Effector CD4-positive, alpha-beta T cell (primary cell): ENCODE data around the gene AADACL3. TPM values are rescaled to one million over a fixed set of nuclear protein-coding genes. Genes with fewer than 3 reads are reported as not detected.
"Not testable (repeated sequence)": the region's sequence is repeated elsewhere in the genome, so short reads cannot be mapped to it uniquely, and the experiment has no call there.

Experiments used
- DNase-seq: peaks from one replicate; pipeline ENCODE4 v3.0.0-alpha.2; 2020
- total RNA-seq: gene quantifications from one replicate; lab custom pipeline; 2026; lab: John Stamatoyannopoulos, UW

AADACL3 gene
- total RNA-seq: not detected

DNA sequence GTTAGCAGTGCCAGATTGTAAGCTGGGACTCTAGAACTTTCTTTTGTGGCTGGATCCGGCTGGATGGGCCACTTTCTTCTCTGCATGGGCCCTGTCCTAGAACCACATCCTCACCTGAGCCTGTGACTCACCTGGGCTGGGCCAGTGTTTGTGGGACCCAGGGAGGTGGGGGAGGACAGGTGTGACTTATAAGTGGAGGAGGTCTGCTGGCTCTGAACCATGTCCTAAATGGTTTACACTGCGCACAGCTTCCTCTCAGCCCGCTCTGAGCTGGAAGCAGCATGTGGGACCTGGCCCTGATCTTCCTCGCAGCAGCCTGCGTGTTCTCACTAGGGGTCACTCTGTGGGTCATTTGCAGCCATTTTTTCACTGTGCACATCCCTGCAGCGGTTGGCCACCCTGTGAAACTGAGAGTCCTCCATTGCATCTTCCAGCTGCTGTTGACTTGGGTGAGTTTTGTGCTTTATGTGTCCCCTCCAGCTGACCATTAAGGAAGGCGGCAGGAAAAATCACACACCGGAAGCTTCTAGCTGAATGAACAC, at the start of gene AADACL3:
TSS of gene AADACL3 (plus strand) at position 215 of the 542 bp plus-strand sequence. CDS start at position 282, 67 bp downstream.
- DNase-seq: no peak

GRCh38 chr1:12666141-12666735, 49.7 kb upstream of the AADACL3 start:
- DNase-seq: no peak

DNA sequence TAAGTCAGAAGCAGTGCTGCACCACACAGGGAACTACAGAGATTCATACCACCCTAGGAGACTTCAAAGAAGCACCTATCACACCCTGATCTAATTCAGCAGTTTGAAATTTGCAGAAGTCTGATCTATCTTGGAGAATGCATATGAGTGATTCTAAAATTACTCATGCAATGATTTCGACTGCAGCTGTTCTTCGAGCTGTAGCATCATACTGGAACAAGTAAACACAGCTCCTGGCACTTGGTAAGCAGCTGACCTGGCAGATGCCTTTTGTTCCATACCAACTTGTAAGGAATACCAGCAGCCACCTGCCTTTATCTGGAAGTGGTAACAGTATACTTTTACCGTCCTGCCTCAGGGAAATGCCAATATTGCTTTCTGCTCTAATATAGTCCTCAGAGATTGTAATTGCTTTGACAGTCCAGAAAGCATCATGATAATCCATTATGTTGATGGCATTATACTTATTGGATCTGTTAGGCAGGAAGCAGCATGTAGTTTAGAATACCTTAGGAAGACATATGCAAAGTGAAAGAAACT, 46.3 kb upstream of the AADACL3 start:
- DNase-seq: no peak

GRCh38 chr1:12674358-12674757, 41.6 kb upstream of the AADACL3 start:
- DNase-seq: no peak

DNA sequence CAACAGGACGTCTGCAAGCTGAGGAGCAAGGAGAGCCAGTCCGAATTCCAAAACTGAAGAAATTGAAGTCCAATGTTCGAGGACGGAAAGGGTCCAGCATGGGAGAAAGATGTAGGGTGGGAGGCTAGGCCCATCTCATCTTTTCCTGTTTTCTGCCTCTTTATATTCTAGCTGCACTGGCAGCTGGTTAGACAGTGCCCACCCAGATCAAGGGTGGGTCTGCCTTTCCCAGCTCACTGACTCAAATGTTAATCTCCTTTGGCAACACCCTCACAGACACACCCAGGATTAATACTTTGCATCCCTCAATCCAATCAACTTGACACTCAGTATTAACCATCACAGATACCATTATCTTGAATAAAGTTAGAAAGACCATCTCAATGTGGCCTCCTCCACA, 39.8 kb upstream of the AADACL3 start:
- not testable (repeated sequence) for DNase-seq

- DNase-seq: no peak
Measured at GRCh38 chr1:12677565-12677964, 38.3 kb upstream of the AADACL3 start.

DNA sequence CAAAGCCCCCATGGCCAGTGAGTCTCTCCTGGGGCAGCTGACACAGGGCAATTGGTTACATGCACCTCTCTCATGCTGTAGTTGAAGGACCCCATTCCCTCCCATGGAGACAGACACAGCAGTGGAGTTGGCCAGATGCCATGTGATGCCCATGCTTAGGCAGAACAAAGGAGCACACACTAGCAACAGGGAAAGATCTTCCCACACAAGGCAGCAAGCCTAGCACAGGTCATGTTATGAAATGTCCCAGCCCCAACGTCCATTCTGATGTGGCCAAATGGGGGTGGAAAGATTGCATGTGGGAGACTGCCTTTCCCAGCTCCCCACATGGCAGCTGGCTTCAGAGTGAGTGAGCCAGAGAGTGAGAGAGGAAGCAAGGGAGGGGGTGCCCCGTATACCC, 37.6 kb upstream of the AADACL3 start:
- no peak for DNase-seq

- no peak for DNase-seq
Measured at GRCh38 chr1:12678820-12679219, 37.1 kb upstream of the AADACL3 start.

DNA sequence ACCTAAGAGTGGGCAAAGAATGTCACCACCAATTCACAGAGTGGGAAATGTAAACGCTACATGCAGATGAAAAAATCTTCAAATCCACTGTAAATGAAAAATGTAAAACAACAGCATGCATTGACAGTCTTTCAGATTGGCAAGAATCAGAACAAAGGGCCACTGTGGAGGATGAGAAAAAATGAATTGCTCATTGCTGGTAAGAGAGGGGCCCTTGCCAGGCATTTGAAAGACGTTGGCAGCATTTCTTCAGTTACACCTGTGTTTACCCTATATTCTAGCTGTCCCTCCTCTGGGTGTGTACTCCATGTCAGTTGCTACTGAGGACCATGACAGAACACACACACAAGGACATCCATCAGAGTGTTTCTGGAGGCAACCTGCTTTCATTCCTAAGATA, 25.8 kb upstream of the AADACL3 start:
- DNase-seq: no peak

DNA sequence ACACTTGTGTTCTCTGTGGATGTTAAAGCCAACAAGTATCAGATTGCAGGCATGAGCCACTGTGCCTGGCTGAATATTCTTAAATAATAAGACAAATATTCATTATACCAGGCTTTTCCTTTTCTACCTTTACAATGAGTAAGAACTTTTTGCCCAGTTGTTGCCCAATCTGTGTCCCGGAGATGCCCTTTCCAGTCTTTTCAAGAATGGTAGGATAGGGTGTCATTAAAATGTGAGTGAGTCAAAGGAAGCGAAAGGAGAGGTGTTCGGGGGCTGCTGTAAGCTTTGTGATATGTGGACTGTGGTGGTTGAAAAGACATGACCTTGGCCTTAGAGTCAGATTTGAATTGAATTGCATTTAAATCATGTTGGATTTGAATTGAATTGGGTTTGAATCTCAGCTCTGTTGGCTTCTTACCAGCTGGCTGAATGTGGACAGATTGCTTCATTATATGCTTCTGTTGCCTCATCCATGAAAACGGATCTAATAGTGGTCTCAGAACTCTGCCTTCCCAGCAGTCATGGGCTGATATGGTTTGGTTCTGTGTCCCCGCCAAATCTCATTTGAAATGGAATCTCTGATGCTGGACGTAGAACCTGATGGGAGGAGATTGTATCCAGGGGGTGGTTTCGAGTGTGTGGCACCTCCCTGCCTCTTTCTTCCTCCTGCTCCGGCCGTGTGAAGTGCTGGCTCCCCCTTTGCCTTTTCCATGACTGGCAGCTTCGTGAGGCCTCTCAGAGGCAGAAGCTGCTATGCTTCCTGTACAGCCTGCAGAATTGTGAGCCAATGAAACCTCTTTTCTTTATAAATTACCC, 22.7 kb upstream of the AADACL3 start:
- no peak for DNase-seq

- DNase-seq: no peak
Measured at GRCh38 chr1:12696658-12697057, 19.3 kb upstream of the AADACL3 start.

DNA sequence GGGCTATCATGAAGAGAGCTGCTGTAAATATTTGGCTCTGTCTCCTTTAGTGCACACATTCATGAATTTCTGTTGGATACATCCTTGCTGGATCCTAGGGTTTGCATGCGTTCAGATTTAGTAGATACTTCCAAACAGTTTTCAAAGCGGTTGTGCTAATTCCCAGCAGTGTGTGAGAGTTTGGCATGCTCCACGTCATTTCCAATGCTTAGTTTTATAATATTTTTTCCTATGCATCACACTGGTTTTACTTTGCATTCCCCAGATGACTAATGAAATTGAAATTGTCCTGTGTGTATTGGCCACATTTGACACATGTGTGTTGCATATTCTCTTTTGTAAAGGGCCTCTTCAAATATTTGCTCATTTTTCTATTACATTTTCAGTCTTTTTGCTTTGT, 18.5 kb upstream of the AADACL3 start:
- no peak for DNase-seq

- no peak for DNase-seq
Measured at GRCh38 chr1:12703821-12704451, 12.0 kb upstream of the AADACL3 start.

- no peak for DNase-seq
Measured at GRCh38 chr1:12706061-12706460, 9.8 kb upstream of the AADACL3 start.

- no peak for DNase-seq
Measured at GRCh38 chr1:12708396-12709090, 7.4 kb upstream of the AADACL3 start.

GRCh38 chr1:12709091-12709491, 6.8 kb upstream of the AADACL3 start:
- DNase-seq: no peak

DNA sequence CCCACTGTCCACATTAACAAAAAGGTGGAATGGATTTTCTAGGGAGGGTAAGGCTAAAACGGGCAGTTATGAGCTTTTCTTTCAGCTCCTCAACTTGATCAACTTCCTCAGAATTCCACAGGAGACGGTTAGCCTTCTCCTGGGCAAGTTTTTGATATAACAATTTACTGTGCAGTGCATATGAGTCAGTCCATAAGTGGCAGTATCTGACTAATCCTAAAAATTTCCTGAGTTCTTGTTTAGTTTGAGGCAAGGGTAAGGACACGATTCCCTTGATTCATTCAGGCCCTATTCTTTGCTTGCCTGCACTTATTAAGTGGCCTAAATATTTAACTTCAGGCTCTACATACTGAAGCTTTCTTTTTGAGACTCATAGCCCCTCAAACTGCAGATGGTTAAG, 6.2 kb upstream of the AADACL3 start:
- DNase-seq: no peak

DNA sequence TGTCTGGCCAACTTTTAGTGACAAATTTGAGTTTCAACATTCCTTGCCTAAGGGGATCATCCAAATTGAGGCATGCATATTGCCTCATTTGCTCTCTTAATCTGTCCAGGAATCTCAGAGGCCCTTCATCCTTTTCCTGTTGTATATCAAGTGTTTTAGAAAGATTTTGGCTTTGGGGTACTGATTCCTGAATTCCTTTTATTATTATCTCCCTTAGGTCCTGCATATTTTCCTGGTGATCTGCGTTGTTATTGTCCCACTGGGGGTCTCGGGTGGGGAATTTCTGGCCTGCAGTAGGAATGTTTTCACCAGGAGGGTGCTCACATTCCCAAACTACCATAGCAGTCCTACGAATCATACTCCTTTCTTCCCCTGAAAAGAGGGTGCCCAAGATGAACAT, 4.4 kb upstream of the AADACL3 start:
- DNase-seq: no peak

DNA sequence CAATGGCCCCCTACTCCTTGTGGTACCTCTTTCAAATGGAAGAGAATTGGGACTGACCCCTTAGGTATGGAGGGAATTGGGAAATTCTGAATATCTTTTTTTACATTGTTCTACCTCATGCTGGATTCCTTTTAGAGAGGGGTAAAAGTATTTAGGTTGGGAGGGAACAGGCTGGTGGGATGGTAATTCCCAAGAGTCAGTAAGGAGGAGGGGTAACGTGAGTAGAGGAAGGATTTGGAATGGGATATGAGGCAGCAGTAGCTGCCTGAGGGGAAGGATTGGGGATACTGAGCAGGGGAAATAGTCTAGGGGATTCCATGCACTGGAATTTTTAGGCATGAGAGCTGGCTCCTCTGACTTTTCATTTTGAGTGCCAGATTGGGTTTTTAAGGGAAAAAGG, 3.8 kb upstream of the AADACL3 start:
- no peak for DNase-seq

DNA sequence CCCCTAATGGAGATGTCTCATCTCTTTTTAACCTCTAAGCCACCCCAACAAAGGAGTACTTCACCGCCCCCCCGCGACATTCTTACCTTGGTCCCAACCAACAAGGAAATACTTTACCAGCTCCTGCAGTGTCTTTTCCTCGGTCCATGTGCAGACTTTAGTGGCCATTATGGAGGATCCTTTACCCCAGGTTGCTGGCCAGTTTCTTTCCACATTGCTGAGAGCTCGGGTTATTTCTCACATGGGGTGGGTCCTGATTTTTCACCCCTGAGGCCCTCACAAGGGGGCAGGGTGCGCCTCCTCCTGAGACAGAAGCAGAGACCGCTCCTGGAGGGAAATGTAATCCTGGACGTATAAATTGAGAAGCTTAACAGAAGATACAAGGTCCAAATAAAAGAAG, 3.0 kb upstream of the AADACL3 start:
- no peak for DNase-seq

GRCh38 chr1:12713651-12714050, 2.3 kb upstream of the AADACL3 start:
- DNase-seq: not testable (repeated sequence)

DNA sequence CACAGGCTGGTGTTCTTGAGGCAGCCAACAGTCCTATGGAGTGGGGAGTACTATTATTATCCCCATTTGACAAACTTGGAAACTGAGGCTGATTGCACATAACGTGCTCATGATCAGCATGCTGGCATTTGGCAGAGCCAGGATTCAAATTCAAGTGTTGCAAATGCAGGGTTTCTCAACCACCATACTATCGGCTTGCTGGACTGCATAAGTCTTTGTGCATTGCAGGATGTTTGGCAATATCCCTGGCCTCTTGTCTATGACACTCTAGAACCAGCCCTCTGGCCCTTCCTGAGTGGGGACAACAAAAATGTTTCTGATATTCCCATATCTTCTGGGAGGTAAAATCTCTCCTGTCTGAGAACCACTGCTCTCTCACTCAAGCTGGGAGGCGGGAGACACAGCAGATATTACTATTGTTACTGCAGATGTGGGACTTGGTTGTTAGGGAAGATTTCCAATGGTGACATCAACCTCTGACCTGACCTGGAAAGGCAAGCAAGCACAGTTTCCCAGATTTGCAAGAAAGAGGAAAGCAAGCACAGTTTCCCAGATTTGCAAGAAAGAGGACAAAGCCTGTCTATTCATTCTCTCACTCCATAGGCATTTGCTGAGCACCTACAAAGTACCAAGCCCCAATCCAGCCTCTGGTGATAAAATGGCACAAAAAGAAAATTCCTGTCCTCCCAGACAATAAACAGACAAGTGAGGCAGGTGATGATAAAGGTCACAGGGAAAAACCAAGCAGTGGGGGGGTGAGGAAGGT, 1.0 kb upstream of the AADACL3 start:
- no peak for DNase-seq
